Right lobe of liver (tissue), 6 donors: Measurements from ENCODE around the gene PRDM16. TPM values are rescaled to one million over a fixed set of nuclear protein-coding genes. Genes with fewer than 3 reads are reported as not detected.

Experiments
- ATAC-seq, 4 donors: fragments of 200-7000 bp; cut with Tn5 transposase; one replicate each; pipeline ENCODE4 v1.9.1; 2020; ENCODE audit warnings: mild to moderate bottlenecking in 4 of 4, moderate library complexity in 4 of 4
- DNase-seq, 3 donors: peaks; one replicate each; pipeline ENCODE4 v3.0.0-alpha.2; 2020
- H3K27ac ChIP-seq, 3 donors: fragments of 200-600 bp; one replicate each; pipeline ENCODE4 v1.8.0; 2022
- H3K27me3 ChIP-seq, 2 donors: fragments of 200-600 bp; one replicate each; pipeline ENCODE4 v1.8.0; 2022
- H3K36me3 ChIP-seq, 4 donors: fragments of 200-600 bp; sonication (generic) in 1 of 4; one replicate each; pipeline versions ENCODE4 v1.5.1 to v1.8.0; 2017 to 2022; ENCODE audit warnings: control low read depth in 1 of 4
- H3K4me1 ChIP-seq, 4 donors: fragments of 200-600 bp; sonication (generic) in 1 of 4; one replicate each; pipeline versions ENCODE4 v1.5.1 to v1.8.0; 2017 to 2022; ENCODE audit warnings: control low read depth in 1 of 4
- H3K4me3 ChIP-seq, 3 donors: fragments of 200-600 bp; one replicate each; pipeline ENCODE4 v1.8.0; 2022
- H3K9me3 ChIP-seq, 4 donors: fragments of 200-600 bp; sonication (generic) in 1 of 4; one replicate each; pipeline versions ENCODE4 v1.5.1 to v1.8.0; 2017 to 2022; ENCODE audit warnings: control low read depth in 1 of 4
- POLR2A ChIP-seq: fragments of 450-650 bp; IDR thresholded peaks from one replicate; pipeline ENCODE4 v1.6.1; 2017; ENCODE audit warnings: antibody characterized with exemption, mild to moderate bottlenecking
- WGBS: methylation state at CpG from one replicate; pipeline ENCODE4 v1.1.6; 2018; ENCODE audit warnings: low coverage, low lambda C conversion rate; ENCODE audit not compliant: insufficient coverage; ENCODE audit errors: missing lambda C conversion rate; 5-methylcytosine and 5-hydroxymethylcytosine counted together
- intact Hi-C, 2 donors: fragments of 100-400 bp; cut with DNase I; formaldehyde crosslinking; loops; one replicate each; pipeline versions ENCODE4 v1.11.2 to v1.14.1; 2022
- total RNA-seq, 6 experiments: library from RNA; depleted of rRNA in 2 of 6; stranded (reverse); fragments of >200 nt in 2 of 6; fragmentation: NEBNext Ultra II Directional in 3 of 6; extraction: Animal tissue kit (Norgen Biotek cat#: 25700) in 3 of 6; gene quantifications; one replicate each; pipeline versions ENCODE4 v1.1.0 to v1.2.4, GENCODE V29; 2016 to 2023
- TF ChIP-seq, protein P1 (sequence below), 4 donors: fragments of 200-600 bp in 3 of 4; fragments of 450-650 bp in 1 of 4; IDR thresholded peaks; one replicate each; pipeline versions ENCODE4 v1.5.1 to v1.8.0; 2016 to 2022; ENCODE audit warnings: antibody characterized with exemption in 4 of 4, mild to moderate bottlenecking in 2 of 4
- donor health status: DM: no; HTN: yes; CAD: no.
- donor health status: DM: no; HTN: no; CAD: no.
- donor health status: DM: no; HTN: no; CAD: no.
- donor health status: DM: no; HTN: yes; CAD: no.
- donor health status: DM: no; HTN: yes; CAD: no.

PRDM16 gene
- total RNA-seq, 6 experiments from 2014 or later, result 0.06 to 0.75 (median 0.28) TPM

DNA sequence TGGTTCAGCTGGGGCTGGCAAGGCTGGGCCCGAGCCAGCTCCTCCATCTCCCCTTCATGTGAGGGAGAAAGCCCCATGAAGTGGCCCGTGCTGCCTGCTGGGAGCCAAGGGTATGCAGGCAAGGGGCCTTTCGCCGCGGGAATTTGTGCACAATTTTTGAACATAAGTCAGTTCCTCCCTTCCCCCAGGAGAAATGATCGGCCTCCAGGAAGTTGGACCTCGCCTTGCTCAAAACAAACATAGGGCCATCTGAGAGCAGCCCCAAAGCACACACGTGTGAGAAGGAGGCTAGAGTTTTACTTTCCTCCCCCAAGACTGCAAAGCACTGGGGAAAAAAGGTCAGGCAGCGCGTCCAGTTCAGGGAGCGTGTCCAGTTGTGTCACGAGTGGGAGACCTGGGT is 64.7 kb downstream of the PRDM16 start:
- 42% methylated on average over 7 of the region's 12 CpGs for WGBS
- DNase-seq (no peak), ATAC-seq (no peak)
- Histone ChIP-seq H3K9me3 (no peaks in the 10 kb centered on the region), H3K4me1 (no peaks in the 10 kb centered on the region), H3K27me3 (no peaks in the 10 kb centered on the region), H3K4me3 (no peak overlapping the region), H3K36me3 (no peaks in the 10 kb centered on the region), H3K27ac (no peak overlapping the region)
- intact Hi-C loops, result no loop called here
- no peak for TF ChIP-seq POLR2A
- TF ChIP-seq, protein P1, sequence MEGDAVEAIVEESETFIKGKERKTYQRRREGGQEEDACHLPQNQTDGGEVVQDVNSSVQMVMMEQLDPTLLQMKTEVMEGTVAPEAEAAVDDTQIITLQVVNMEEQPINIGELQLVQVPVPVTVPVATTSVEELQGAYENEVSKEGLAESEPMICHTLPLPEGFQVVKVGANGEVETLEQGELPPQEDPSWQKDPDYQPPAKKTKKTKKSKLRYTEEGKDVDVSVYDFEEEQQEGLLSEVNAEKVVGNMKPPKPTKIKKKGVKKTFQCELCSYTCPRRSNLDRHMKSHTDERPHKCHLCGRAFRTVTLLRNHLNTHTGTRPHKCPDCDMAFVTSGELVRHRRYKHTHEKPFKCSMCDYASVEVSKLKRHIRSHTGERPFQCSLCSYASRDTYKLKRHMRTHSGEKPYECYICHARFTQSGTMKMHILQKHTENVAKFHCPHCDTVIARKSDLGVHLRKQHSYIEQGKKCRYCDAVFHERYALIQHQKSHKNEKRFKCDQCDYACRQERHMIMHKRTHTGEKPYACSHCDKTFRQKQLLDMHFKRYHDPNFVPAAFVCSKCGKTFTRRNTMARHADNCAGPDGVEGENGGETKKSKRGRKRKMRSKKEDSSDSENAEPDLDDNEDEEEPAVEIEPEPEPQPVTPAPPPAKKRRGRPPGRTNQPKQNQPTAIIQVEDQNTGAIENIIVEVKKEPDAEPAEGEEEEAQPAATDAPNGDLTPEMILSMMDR (IDR thresholded peaks at IDR 0.05), result no peak

DNA sequence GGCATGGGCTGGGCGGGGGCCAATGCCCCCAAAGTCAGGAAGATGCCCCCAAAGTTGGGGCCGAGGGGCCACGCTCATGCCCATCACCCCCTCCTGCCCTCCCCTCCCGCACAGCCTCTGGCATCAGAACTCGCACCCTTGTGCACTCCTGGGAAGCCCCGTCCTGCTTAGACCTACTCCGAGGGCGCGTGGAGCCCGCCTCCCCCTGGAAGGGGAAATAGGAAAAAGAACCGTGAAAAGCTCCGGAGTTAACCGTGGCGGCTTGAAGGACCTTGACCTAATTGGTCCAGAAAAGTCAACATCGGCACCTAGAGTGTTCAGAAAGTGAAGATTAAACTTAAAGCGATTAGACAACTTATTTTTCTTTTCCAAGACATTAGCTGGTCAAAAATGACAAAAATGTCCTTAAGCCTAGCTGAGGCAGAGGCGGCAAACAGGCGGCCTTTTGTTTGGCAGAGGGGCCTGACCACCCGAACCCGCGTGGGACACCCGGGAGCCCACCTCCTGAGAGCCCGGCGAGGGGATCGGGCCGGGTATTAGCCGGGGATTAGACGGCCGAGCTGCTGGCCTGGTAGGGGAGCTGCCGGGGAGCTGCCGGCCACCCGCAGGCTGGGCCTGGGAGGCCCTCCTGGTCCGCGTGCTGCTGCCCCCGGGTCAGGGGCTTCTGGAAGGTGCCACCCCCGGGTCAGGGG is 65.5 kb downstream of the PRDM16 start:
- H3K27ac ChIP-seq, result no peak overlapping the region
- no peaks in the 10 kb centered on the region for H3K36me3 ChIP-seq
- no peaks in the 10 kb centered on the region for H3K27me3 ChIP-seq
- 36% methylated on average over 8 of the region's 36 CpGs for WGBS
- no peaks in the 10 kb centered on the region for H3K4me1 ChIP-seq
- no peaks in the 10 kb centered on the region for H3K9me3 ChIP-seq
- no peak overlapping the region for H3K4me3 ChIP-seq
- ATAC-seq (no peak), DNase-seq (no peak)
- TF ChIP-seq, protein P1 (IDR thresholded peaks at IDR 0.05), result no peak
- no peak for TF ChIP-seq POLR2A
- intact Hi-C loops, result no loop called here

DNA sequence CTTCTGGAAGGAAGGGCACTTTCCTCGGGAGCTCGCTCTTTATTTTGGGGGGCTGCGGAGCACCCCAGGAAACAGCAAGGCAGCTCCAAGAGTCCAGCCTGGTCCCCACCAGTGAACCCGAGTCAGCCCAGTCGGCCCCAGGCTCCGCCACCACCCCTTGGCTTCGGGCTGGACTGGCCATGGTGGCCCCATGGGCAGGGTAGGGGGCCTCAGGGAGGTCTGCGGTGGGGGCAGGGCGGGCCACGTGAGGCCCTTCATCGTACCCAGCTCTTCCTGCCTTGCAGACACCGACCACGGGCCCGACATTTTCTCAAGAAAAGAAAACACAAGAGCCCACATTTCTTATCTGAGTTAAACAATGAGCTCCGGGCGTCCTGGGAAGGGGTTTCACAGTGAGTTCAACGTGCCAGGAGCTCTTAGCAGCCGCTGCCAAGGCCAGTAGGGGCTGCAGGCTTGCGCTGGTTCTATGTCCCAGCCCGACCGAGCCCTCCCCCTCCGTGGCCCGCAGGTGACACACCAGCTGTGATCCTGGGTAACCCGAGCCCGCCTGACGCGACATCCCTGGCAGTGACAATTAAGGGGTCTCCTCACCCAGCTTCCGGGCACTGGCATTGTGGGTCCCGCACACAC is 66.2 kb downstream of the PRDM16 start:
- ATAC-seq (no peak), DNase-seq (no peak)
- intact Hi-C loops, result no loop called here
- no peaks in the 10 kb centered on the region for H3K36me3 ChIP-seq
- no peak overlapping the region for H3K4me3 ChIP-seq
- H3K4me1 ChIP-seq, result no peaks in the 10 kb centered on the region
- no peak overlapping the region for H3K27ac ChIP-seq
- TF ChIP-seq, protein P1 (IDR thresholded peaks at IDR 0.05), result no peak
- no peak for TF ChIP-seq POLR2A
- H3K9me3 ChIP-seq, result no peaks in the 10 kb centered on the region
- WGBS, result no CpG with 5 or more reads among the region's 29 CpGs
- H3K27me3 ChIP-seq, result no peaks in the 10 kb centered on the region

DNA sequence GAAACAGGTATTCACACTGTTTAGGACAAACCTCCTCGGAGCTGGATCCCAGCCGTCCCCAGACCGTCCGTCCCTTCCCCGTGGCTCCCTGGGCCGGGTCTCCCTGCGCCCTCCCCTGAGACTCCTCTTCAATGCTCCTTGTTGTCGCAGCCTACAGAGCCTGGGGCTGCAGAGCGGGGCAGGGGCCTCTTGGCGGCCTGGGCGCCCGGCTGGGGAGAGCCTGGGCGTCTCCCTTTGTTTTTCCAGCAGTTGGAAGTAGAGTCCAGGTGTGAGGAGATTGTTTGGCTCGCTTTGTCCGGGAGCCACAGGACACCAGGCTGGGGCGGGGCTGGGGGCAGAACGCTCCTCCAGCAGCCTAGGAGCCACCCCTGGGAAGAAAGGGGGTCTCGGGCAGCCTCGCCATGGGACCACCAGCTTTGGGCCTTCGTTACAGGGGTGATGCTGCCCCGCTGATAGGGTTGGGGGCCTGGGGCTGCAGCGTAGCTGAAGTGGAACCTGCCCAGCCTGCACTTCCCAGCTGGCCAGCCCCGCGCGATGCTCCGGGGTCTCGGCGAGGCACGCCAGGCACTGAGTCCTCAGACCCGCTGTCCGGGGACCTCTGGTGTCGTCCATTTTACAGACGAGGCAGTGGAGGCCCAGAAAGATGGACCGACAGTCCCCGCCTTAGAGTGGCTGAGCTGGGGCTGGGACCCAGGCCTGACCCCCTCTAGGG is 66.9 kb downstream of the PRDM16 start:
- Histone ChIP-seq H3K36me3 (no peaks in the 10 kb centered on the region), H3K9me3 (no peaks in the 10 kb centered on the region), H3K4me1 (no peaks in the 10 kb centered on the region), H3K4me3 (no peak overlapping the region), H3K27me3 (no peaks in the 10 kb centered on the region), H3K27ac (no peak overlapping the region)
- intact Hi-C loops, result no loop called here
- ATAC-seq, result no peak
- no peak for DNase-seq
- no CpG with 5 or more reads among the region's 35 CpGs for WGBS
- TF ChIP-seq, protein P1 (IDR thresholded peaks at IDR 0.05), result no peak
- no peak for TF ChIP-seq POLR2A
